AG08395 (cell line): ENCODE data around the gene FBXO31.
"Not testable (repeated sequence)": the region's sequence is repeated elsewhere in the genome, so short reads cannot be mapped to it uniquely, and the experiment has no call there.

Source experiments
- DNase-seq: peaks from one replicate; pipeline ENCODE4 v3.0.0; 2012; ENCODE audit warnings: mixed read lengths, low spot score

FBXO31 gene

DNA sequence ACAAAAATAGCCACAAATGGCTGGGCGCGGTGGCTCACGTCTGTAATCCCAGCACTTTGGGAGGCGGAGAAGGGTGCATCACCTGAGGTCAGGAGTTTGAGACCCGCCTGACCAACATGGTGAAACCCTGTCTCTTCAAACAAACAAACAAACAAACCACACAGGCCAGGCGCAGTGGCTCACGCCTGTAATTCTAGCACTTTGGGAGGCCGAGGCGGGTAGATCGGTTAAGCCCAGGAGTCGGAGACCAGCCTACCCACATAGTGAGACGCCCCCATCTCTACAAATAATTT, 1.2 kb upstream of the FBXO31 start:
- DNase-seq, result not testable (repeated sequence)

GRCh38 chr16:87384162-87384874, 742 bp upstream of the FBXO31 start:
- DNase-seq, result no peak

DNA sequence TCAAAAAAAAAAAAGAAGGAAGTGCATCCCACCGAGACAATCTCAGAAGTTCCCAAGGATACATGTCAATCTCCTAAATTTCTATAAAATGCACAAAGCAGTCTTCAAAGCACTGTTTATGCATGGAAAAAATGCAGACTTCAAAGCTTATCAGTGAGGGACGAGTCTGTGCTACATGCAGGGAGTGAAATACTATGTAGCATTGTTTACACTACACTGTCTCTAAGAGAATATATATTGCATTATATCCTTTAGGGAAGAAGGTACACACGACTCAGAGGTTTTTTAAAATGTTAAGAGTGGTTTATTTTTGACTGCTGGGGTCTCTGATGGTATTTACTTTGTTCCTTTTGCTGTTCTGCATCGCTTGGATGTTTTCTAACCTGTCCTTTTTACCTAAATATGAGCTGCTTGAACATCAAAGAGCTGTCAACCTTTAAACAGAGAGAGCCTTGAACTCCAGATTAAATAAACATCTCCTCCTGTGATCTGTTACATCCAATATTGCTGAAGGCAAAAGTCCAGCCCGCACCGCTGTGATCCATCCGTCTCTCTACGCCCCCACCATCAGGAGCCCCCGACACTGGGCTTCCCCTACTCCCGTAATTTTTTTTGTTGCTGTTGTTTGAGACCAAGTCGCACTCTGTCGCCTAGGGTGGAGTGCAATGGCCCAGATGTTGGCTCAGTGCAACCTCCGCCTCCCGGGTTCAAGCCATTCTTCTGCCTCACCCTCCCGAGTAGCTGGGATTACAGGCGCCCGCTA, 1.4 kb downstream of the FBXO31 start:
- no peak for DNase-seq

DNA sequence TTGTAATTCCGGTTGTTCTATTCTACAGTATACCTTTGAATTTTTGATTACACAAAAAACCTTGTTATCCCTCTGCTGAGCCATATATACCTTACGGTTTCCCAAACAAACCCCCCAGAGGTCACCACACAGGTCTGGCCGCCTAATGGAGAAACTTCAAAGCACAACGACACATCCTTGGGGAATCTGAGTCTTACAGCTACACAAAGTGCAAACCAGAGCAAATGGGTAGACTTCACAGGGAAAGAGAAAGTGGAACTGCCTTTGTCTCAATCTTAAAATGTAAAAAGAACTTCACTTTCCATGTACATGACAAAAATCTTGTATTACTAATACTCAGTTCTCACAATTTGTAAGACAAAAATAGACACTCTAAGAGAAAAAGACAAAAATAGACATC, 2.7 kb downstream of the FBXO31 start:
- no peak for DNase-seq

DNA sequence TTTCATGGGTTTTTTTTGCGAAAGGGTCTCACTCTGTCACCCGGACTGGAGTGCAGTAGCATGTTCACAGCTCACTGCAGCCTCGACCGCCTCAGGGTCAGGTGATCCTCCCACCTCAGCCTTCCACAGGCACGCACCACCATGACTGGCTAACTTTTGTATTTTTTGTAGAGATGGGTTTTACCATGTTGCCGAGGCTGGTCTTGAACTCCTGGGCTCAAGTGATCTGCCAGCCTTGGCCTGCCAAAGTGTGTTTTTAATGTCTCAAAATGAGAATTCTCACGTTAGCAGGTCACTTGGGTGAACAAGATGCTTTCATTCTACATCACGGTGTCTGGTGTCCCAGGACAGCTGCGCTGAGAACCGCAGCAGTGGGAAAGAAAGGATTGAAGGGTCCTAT, 3.2 kb downstream of the FBXO31 start:
- no peak for DNase-seq

- not testable (repeated sequence) for DNase-seq
These were observed 4.2 kb downstream of the FBXO31 start for GRCh38 chr16:87379312-87379752.

GRCh38 chr16:87376660-87377059, 6.9 kb downstream of the FBXO31 start:
- no peak for DNase-seq

DNA sequence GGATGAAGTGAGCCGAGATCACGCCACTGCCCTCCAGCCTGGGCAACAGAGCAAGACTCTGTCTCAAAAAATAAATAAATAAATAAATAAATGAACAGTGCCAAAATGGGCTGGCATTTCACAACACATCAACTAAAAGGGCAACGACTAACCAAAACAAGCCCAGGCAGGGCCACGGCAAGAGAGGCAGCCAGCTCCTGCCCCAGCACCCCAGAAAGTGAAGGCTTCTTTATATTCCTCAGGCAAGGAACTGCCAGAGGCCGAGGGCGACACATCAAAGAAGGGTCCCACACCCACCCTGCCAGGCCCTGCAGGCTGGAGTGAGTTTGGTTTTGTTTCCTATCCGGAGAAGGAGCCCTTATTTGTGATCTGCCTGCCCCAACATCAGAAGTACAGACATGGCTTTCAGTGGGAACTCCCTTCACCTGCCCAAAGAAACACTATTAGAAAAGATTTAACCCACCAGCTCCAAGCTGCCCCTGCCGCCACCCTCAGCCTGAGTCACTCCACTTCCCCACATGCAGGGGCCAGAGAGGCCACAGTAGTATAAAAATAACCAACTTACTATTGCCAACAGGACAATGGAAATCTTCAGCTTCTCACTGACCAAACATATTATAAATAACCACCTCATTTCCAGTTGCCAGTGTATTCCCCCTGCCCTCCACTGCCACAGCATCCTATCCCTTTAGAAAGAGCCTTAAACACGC, 8.0 kb downstream of the FBXO31 start:
- no peak for DNase-seq

- DNase-seq, result no peak
These were observed 9.3 kb downstream of the FBXO31 start for GRCh38 chr16:87374313-87374712.

DNA sequence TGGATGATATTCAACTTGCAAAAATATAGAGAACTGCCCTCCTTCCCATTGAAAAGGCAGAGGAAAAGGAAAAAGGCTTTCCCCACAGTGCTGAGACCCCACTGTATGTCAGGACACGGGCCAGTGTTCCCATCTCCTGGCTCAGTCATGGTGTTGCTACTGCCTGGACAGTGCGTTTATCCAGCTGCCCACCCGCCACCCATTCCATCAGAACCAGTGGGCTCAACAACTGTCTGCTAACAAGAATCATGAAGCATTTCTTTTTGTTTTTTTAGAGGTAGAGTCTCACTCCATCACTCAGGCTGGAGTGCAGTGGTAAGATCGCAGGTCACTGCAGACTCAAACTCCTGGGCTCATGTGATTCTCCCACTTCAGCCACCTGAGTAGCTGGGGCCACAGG, 11.3 kb downstream of the FBXO31 start:
- DNase-seq, result no peak

GRCh38 chr16:87371261-87371866, 12.2 kb downstream of the FBXO31 start:
- DNase-seq, result no peak

- DNase-seq, result no peak
These were observed 13.5 kb downstream of the FBXO31 start for GRCh38 chr16:87369796-87370719.

DNA sequence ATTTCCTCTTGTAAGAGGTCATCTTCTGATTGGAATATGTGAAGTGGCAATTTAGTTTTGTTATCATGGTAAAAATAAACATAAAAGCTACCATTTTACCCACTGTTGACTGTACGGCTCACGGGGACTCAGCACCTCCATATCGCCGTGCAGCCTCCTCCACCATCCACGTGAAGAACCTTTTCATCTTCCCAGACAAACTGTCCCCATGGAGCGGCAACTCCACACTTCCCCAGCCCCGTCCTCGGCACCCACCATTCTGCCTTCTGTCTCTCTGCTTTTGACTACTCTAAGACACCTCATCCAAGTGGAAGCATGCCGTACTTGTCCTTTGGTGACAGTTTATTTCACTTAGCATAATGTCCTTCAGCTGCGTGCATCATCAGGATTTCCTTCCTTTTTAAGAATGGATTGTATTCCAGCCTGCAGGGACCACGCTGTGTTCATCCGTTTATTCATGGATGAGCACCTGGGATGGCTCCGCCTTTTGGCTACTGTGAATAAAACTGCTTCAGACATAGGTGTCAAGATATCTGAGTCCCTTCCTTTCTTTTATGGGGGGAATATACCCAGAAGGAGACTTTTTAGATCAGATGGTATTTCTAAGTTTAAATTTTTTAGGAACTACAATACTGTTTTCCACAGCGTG, 14.3 kb downstream of the FBXO31 start:
- no peak for DNase-seq

DNA sequence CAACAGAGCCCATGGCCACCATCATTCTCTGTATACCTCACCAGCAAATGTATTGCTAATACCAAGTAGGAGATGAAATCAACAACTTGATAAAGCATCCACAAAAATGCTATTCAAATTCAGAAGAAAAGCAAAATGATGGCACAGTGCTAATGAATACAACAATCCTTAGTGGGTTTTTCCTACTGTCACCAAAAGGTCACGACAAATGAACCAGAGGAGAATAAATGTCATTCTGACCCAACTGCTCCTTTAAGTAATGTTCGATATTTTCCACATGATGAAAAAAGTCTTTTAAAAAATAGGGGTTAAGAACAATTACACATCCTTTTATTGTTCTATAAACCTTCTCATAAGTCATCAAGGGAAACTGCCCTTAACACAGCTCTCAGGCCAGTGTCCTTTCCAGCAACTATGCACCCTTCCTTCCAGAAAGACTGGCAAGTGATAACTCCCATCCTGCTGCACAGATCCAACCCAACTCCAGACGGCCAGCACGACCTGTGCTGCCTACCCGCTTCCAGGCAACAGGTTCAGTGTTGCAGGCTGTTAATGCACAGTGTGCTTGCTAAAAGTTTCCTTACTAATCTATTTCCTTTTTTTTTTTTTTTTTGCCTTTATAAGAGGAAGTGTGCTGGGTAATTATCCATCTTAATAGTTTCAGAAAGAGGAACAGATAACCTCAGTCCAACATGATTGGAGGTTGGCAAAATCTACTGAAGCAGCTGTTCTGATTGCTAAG, 15.4 kb downstream of the FBXO31 start:
- no peak for DNase-seq

DNA sequence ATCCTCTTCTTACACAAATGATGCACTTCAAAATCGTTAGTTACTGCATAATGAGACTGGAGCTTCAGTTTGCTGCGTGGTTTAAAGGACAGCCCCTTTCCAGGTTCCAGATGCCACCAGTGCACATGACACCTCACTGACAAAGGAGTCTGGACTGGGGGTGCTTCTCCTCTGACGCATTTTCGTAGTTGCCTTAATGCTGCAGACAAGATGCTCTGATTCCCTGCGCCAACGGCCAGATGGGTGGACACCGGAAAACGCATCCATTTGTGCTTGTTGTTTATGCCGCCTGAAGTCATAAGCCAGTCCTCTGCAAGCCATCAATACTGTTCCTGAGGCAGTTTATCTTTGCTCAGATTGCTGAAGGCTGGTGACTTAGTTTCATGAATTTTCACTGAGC, 16.0 kb downstream of the FBXO31 start:
- no peak for DNase-seq

GRCh38 chr16:87366930-87367329, 16.6 kb downstream of the FBXO31 start:
- no peak for DNase-seq

GRCh38 chr16:87366288-87366687, 17.3 kb downstream of the FBXO31 start:
- DNase-seq, result no peak

GRCh38 chr16:87365021-87365713, 18.4 kb downstream of the FBXO31 start:
- no peak for DNase-seq

GRCh38 chr16:87363771-87364455, 19.7 kb downstream of the FBXO31 start:
- no peak for DNase-seq
